Nephron progenitor cell (in vitro differentiated cells): ENCODE results near the gene ARID1B.

Source experiments
- DNase-seq: peaks from one replicate; pipeline ENCODE4 v3.0.0; 2021
- H3K27ac Mint-ChIP-seq: 2 replicates; pipeline ENCODE4 v1.8.0; 2021; ENCODE audit warnings: mild to moderate bottlenecking, moderate library complexity, mixed read lengths
- H3K27me3 Mint-ChIP-seq: 2 replicates; pipeline ENCODE4 v1.8.0; 2021; ENCODE audit warnings: mild to moderate bottlenecking, low read depth, mixed read lengths; ENCODE audit not compliant: poor library complexity
- H3K36me3 Mint-ChIP-seq: 2 replicates; pipeline ENCODE4 v1.8.0; 2021; ENCODE audit warnings: low read depth, mixed read lengths
- H3K4me1 Mint-ChIP-seq: 2 replicates; pipeline ENCODE4 v1.8.0; 2021; ENCODE audit warnings: mixed read lengths
- H3K4me3 Mint-ChIP-seq: 2 replicates; pipeline ENCODE4 v1.8.0; 2021; ENCODE audit warnings: mild to moderate bottlenecking, moderate library complexity, mixed read lengths
- H3K9me3 Mint-ChIP-seq: 2 replicates; pipeline ENCODE4 v1.8.0; 2021; ENCODE audit warnings: mild to moderate bottlenecking, moderate library complexity, mixed read lengths
- CTCF ChIP-seq: fragments of 200-600 bp; sonication (generic); IDR thresholded peaks from 2 replicates; pipeline ENCODE4 v1.5.0; 2021; ENCODE audit warnings: antibody characterized with exemption

The ARID1B gene

GRCh38 chr6:157065366-157065765 is 288.2 kb downstream of the ARID1B start:
- DNase-seq = no peak
- Mint-ChIP-seq H3K36me3 (peaks cover 6% of the 10 kb centered on the region), H3K27me3 (no peaks in the 10 kb centered on the region), H3K9me3 (no peaks in the 10 kb centered on the region), H3K4me3 (no peak overlapping the region), H3K27ac (no peak overlapping the region), H3K4me1 (peaks cover 57% of the 10 kb centered on the region)
- no peak for TF ChIP-seq CTCF

- H3K27ac Mint-ChIP-seq = peak overlapping the region; percentile 1
- DNase-seq = no peak
- no peak overlapping the region for H3K4me3 Mint-ChIP-seq
- H3K27me3 Mint-ChIP-seq = no peaks in the 10 kb centered on the region
- TF ChIP-seq CTCF = no peak
- H3K4me1 Mint-ChIP-seq = peaks cover 58% of the 10 kb centered on the region
- H3K36me3 Mint-ChIP-seq = peaks cover 6% of the 10 kb centered on the region
- H3K9me3 Mint-ChIP-seq = no peaks in the 10 kb centered on the region
Measured at GRCh38 chr6:157066781-157067491, 289.8 kb downstream of the ARID1B start.

GRCh38 chr6:157067507-157067906 is 290.3 kb downstream of the ARID1B start:
- Mint-ChIP-seq H3K27ac (peak overlapping the region; percentile 76), H3K9me3 (no peaks in the 10 kb centered on the region), H3K4me3 (no peak overlapping the region), H3K27me3 (no peaks in the 10 kb centered on the region), H3K36me3 (peaks cover 6% of the 10 kb centered on the region), H3K4me1 (peaks cover 58% of the 10 kb centered on the region)
- DNase-seq = no peak
- no peak for TF ChIP-seq CTCF

- Mint-ChIP-seq H3K9me3 (no peaks in the 10 kb centered on the region), H3K4me1 (peaks cover 58% of the 10 kb centered on the region), H3K4me3 (no peak overlapping the region), H3K27me3 (no peaks in the 10 kb centered on the region), H3K36me3 (peaks cover 11% of the 10 kb centered on the region), H3K27ac (peak overlapping the region; percentile 40)
- no peak for TF ChIP-seq CTCF
- DNase-seq = no peak
Measured at GRCh38 chr6:157068691-157069324, 291.6 kb downstream of the ARID1B start.

- H3K4me3 Mint-ChIP-seq = no peak overlapping the region
- peaks cover 55% of the 10 kb centered on the region for H3K4me1 Mint-ChIP-seq
- TF ChIP-seq CTCF = no peak
- H3K27ac Mint-ChIP-seq = no peak overlapping the region
- H3K9me3 Mint-ChIP-seq = no peaks in the 10 kb centered on the region
- peaks cover 11% of the 10 kb centered on the region for H3K36me3 Mint-ChIP-seq
- no peaks in the 10 kb centered on the region for H3K27me3 Mint-ChIP-seq
- no peak for DNase-seq
Measured at GRCh38 chr6:157069585-157069984, 292.4 kb downstream of the ARID1B start.
